Astrocyte (in vitro differentiated cells and primary cell): ENCODE results near the gene SHOC2. TPM values are rescaled to one million over a fixed set of nuclear protein-coding genes. Genes with fewer than 3 reads are reported as not detected.

Source experiments
- DNase-seq: peaks from one replicate; pipeline ENCODE4 v3.0.0-alpha.2; 2010; ENCODE audit warnings: low read depth
- FAIRE-seq: peaks from 2 replicates; lab custom pipeline; 2011; peaks lifted over from hg19 to GRCh38; lab: Jason Lieb, UNC
- H2AFZ ChIP-seq: 2 replicates; pipeline ENCODE4 v1.6.0; 2012; ENCODE audit warnings: low read depth, low read length, inconsistent platforms
- H3K27ac ChIP-seq: 2 replicates; pipeline ENCODE4 v1.5.1; 2011; ENCODE audit warnings: low read depth, low read length, inconsistent platforms
- H3K27me3 ChIP-seq: 2 replicates; pipeline ENCODE4 v1.6.0; 2011; ENCODE audit warnings: low read length, inconsistent platforms; ENCODE audit not compliant: insufficient read depth
- H3K36me3 ChIP-seq: 2 replicates; pipeline ENCODE4 v1.5.1; 2011; ENCODE audit warnings: low read length, inconsistent platforms; ENCODE audit not compliant: insufficient read depth
- H3K4me1 ChIP-seq: 2 replicates; pipeline ENCODE4 v1.5.1; 2011; ENCODE audit warnings: low read length, inconsistent platforms; ENCODE audit not compliant: insufficient read depth
- H3K4me2 ChIP-seq: 2 replicates; pipeline ENCODE4 v1.6.0; 2012; ENCODE audit warnings: low read length, inconsistent platforms
- H3K4me3 ChIP-seq: 2 replicates; pipeline ENCODE4 v1.5.1; 2011; ENCODE audit warnings: low read depth, mild to moderate bottlenecking, low read length, inconsistent platforms; ENCODE audit not compliant: insufficient read depth
- H3K79me2 ChIP-seq: 2 replicates; pipeline ENCODE4 v1.6.0; 2012; ENCODE audit warnings: mild to moderate bottlenecking, low read length, inconsistent platforms; ENCODE audit not compliant: insufficient read depth
- H3K9ac ChIP-seq: 2 replicates; pipeline ENCODE4 v1.6.0; 2012; ENCODE audit warnings: mild to moderate bottlenecking, low read length, inconsistent platforms
- H3K9me3 ChIP-seq: 2 replicates; pipeline ENCODE4 v1.5.1; 2012; ENCODE audit warnings: low read depth, mild to moderate bottlenecking, low read length, inconsistent platforms; ENCODE audit not compliant: insufficient read depth
- H4K20me1 ChIP-seq: 2 replicates; pipeline ENCODE4 v1.6.0; 2012; ENCODE audit warnings: low read length, inconsistent platforms; ENCODE audit not compliant: insufficient read depth
- H3K27ac Mint-ChIP-seq: one replicate; pipeline ENCODE4 v1.8.0; 2021; ENCODE audit warnings: mild to moderate bottlenecking, mixed read lengths; ENCODE audit not compliant: unreplicated experiment
- H3K27me3 Mint-ChIP-seq: one replicate; pipeline ENCODE4 v1.8.0; 2021; ENCODE audit warnings: low read depth, mixed read lengths; ENCODE audit not compliant: unreplicated experiment
- H3K36me3 Mint-ChIP-seq: one replicate; pipeline ENCODE4 v1.8.0; 2021; ENCODE audit warnings: low read depth, mixed read lengths; ENCODE audit not compliant: unreplicated experiment
- H3K4me1 Mint-ChIP-seq: one replicate; pipeline ENCODE4 v1.8.0; 2021; ENCODE audit warnings: low read depth, mixed read lengths; ENCODE audit not compliant: unreplicated experiment
- H3K4me3 Mint-ChIP-seq: one replicate; pipeline ENCODE4 v1.8.0; 2021; ENCODE audit warnings: mild to moderate bottlenecking, moderate library complexity, mixed read lengths; ENCODE audit not compliant: unreplicated experiment
- H3K9me3 Mint-ChIP-seq: one replicate; pipeline ENCODE4 v1.8.0; 2021; ENCODE audit warnings: mild to moderate bottlenecking, mixed read lengths; ENCODE audit not compliant: unreplicated experiment
- EZH2 ChIP-seq: IDR thresholded peaks from 2 replicates; pipeline ENCODE4 v1.6.1; 2012; ENCODE audit warnings: mild to moderate bottlenecking, low read length, inconsistent platforms; ENCODE audit not compliant: insufficient read depth
- total RNA-seq: library from RNA; stranded (reverse); gene quantifications from 2 replicates; pipeline ENCODE4 v1.2.1, GENCODE V29; 2021
- TF ChIP-seq, protein P1 (sequence below): IDR thresholded peaks from 2 replicates; pipeline ENCODE4 v1.5.1; 2011; ENCODE audit warnings: low read depth, mild to moderate bottlenecking, inconsistent platforms, low read length, moderate library complexity; ENCODE audit not compliant: insufficient read depth

The SHOC2 gene
- total RNA-seq, 1 donor from 2014 or later, result 80.7 TPM

GRCh38 chr10:110919971-110920881, 822 bp downstream of the SHOC2 start:
- Mint-ChIP-seq H3K27me3 (no peaks in the 10 kb centered on the region), H3K27ac (peak overlapping the region; percentile 97)
- FAIRE-seq, result no peak

DNA sequence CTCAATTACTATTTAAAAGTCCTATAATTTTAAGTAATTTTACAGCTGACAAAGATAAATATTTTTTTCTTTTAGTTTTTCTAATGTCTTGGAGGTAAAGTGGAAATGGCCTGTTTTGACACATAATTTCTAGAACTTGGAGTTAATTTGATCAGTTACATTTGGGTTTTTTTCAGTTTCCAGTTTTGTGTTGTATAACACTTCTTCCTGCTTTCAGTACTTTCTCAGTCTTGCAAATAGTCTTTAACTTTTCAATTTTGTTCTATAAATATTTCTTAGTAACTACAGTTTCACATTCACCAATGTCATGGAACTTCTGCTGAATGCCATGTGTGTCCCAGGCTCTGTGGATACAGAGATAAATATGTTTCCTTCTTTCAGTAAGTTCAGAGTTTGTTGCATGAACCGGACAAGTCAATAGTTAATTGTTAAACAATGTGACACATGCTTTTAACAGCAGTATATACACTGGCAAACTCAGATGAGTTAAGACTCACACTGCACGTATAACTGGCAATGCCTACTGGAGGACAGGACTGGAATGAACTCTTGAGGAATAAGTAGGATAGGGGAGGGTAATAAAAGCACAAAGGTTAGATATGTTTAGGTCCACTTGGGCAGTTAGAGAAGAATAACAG, 4.6 kb downstream of the SHOC2 start:
- no peak for DNase-seq
- no peak overlapping the region for H3K9ac ChIP-seq
- Mint-ChIP-seq H3K36me3 (no peaks in the 10 kb centered on the region), H3K9me3 (no peaks in the 10 kb centered on the region), H3K27me3 (no peaks in the 10 kb centered on the region), H3K27ac (no peak overlapping the region), H3K4me3 (peak overlapping the region; percentile 60), H3K4me1 (peaks cover 16% of the 10 kb centered on the region)
- H3K36me3 ChIP-seq, result no peaks in the 10 kb centered on the region
- no peaks in the 10 kb centered on the region for H3K9me3 ChIP-seq
- peaks cover 64% of the 10 kb centered on the region for H4K20me1 ChIP-seq
- no peak overlapping the region for H3K4me3 ChIP-seq
- peaks cover 3% of the 10 kb centered on the region for H3K4me1 ChIP-seq
- H3K27me3 ChIP-seq, result no peaks in the 10 kb centered on the region
- FAIRE-seq, result no peak
- peaks cover 92% of the 10 kb centered on the region for H3K79me2 ChIP-seq
- no peak for TF ChIP-seq EZH2
- TF ChIP-seq, protein P1, sequence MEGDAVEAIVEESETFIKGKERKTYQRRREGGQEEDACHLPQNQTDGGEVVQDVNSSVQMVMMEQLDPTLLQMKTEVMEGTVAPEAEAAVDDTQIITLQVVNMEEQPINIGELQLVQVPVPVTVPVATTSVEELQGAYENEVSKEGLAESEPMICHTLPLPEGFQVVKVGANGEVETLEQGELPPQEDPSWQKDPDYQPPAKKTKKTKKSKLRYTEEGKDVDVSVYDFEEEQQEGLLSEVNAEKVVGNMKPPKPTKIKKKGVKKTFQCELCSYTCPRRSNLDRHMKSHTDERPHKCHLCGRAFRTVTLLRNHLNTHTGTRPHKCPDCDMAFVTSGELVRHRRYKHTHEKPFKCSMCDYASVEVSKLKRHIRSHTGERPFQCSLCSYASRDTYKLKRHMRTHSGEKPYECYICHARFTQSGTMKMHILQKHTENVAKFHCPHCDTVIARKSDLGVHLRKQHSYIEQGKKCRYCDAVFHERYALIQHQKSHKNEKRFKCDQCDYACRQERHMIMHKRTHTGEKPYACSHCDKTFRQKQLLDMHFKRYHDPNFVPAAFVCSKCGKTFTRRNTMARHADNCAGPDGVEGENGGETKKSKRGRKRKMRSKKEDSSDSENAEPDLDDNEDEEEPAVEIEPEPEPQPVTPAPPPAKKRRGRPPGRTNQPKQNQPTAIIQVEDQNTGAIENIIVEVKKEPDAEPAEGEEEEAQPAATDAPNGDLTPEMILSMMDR, result no peak
- no peak overlapping the region for H2AFZ ChIP-seq
- H3K27ac ChIP-seq, result no peak overlapping the region
- no peak overlapping the region for H3K4me2 ChIP-seq

More at GRCh38 chr10:110919971-110920881, 822 bp downstream of the SHOC2 start:
- no peaks in the 10 kb centered on the region for H3K9me3 ChIP-seq
- H2AFZ ChIP-seq, result peak overlapping the region; percentile 39
- H4K20me1 ChIP-seq, result peaks cover 36% of the 10 kb centered on the region
- peaks cover 20% of the 10 kb centered on the region for H3K4me1 ChIP-seq
- H3K36me3 ChIP-seq, result no peaks in the 10 kb centered on the region
- H3K36me3 Mint-ChIP-seq, result no peaks in the 10 kb centered on the region
- peaks cover 31% of the 10 kb centered on the region for H3K4me1 Mint-ChIP-seq
- H3K27me3 ChIP-seq, result no peaks in the 10 kb centered on the region
- H3K79me2 ChIP-seq, result peaks cover 54% of the 10 kb centered on the region
- TF ChIP-seq, protein P1, result no peak
- TF ChIP-seq EZH2, result no peak
- no peak for DNase-seq
- H3K4me3 ChIP-seq, result peak overlapping the region; percentile 97
- H3K9me3 Mint-ChIP-seq, result no peaks in the 10 kb centered on the region
- H3K27ac ChIP-seq, result peak overlapping the region; percentile 84
- H3K4me3 Mint-ChIP-seq, result peak overlapping the region; percentile 100
- H3K9ac ChIP-seq, result peak overlapping the region; percentile 96
- peak overlapping the region; percentile 91 for H3K4me2 ChIP-seq
